ENCODE data around the gene C14orf132.
"Not testable (repeated sequence)": the region's sequence is repeated elsewhere in the genome, so short reads cannot be mapped to it uniquely, and the experiment has no call there.

Gene C14orf132

DNA sequence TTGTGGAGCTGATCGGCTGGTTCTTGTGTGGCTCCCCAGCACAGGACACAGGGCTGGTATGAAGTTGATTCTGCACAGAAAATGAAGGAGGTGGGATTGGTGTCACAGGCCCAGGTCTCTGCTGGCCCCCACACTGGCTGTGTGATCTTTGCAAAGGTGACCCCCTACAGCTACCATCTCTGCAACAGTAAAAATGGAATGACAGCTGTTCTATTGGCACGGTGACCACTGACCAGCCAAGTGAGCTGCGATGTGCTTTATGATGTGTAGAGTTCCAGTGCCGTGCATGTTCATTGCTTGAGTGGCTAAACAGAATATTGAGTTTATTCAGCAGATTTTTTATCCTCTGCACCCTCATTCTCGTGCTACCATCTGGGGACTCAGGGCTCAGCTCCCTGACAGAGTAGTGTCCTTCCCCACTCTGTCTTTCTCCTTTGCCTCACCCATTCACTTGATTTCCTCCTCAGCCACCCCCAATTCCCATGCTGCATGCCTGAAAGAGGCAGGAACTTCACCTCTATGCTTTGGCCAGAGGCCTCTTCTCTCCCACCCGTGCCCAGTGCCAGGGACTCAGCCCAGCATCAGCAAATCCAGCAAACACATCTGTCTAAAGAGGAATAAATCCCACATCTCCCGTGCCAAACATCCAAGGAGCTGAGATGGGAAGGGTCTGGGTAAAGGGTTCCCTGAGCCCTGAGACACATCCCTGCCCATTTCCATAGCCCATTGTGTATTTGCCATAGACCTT is 21.2 kb downstream of the C14orf132 start:
- DNase-seq (ENCODE audit: low read depth) = no peak

DNA sequence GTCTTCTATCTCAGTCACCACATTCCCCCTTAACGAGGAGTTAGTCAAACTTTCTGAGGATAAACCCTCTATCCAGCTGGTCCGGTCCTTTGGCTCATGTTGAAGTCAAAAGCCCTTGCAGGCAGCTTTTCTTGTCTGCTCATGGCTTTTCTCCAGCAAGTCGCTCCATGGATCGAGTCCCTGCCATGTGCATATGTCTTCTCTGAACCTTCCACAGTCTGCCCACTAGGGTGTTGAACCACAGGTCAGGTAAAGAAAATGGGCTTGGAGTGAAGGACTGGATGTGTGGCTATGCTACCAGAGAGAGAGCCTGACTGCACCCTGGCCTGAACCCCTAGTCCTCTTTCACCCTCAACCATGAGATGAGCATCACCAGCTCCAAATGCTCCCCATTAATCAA is 22.8 kb downstream of the C14orf132 start:
- DNase-seq (ENCODE audit: low read depth) = no peak

DNA sequence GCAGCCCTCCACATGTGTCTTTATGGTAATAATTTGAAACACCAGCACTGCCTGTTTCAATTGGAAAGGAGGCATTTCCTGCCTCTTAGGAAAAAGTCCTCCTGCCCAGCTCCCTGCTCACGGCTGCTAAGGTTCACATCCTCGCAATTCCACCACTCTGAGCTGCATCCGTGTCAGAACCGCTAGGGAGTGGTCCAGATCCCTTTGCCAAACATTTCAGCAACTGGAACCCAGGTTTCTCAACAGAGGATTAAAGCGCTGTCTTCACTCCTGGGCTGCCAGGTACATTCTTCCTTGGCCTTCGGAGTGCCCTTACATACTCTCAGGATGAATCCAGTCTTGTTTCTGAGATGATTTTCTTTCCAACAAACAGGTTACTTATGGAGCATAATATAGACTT is 23.3 kb downstream of the C14orf132 start:
- DNase-seq (ENCODE audit: low read depth) = no peak

DNA sequence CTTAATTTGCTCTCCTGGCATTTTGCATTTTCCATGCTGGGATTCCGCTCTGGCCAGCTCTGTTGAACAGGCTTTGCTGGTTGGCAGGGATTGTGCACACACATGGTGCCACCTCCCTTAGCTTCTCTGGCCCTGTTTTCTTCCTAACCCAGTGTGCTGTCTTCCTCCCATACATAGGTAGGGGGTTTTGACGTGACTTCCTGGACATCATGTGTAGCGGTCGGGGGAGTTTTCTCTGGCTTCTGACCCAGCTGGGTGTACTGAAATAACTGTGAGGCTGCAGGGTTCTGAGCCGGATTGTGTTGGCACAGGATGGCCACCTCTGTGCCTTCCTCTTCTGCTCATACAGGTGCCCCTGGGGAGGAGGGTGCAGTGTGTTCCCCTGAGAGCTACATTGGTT is 25.7 kb downstream of the C14orf132 start:
- no peak for DNase-seq (ENCODE audit: low read depth)

DNA sequence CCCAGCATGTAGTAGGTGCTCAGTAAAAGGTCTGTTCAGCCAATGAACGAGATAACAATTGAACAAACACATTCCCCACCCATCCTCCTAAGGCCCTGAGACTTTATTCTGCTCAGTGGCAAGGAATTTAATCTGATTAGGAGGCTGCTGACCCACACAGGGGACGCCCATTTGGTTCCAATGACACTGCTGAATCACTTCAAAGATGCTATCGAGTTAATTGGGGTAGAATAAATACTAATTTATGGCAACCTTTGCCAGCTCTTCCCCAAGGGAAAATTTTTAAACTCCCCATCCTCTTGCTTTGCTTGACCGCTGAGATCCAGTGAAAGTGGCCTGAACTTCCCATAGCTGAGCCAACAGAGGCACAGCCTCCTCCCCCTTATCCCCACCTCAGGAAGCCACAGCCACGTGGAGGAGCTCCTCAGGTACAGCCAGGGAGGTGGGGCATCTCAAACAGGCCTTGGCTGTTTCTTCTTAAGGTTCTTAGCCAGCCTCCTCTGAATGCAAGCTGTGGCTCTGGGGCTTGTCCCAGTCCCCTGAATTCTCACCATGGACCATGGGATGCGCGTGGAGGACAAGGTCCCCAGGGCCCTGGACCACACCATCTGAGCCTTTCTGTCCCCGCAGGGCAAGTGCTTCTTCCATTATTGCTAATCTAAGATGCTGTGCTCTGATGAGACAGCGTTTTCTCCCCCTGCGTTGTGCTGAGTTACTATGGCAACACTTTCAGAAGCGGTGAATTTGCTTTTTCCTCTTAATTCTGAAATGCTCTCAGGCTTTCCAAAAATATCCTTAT is 26.7 kb downstream of the C14orf132 start:
- no peak for DNase-seq (ENCODE audit: low read depth)

DNA sequence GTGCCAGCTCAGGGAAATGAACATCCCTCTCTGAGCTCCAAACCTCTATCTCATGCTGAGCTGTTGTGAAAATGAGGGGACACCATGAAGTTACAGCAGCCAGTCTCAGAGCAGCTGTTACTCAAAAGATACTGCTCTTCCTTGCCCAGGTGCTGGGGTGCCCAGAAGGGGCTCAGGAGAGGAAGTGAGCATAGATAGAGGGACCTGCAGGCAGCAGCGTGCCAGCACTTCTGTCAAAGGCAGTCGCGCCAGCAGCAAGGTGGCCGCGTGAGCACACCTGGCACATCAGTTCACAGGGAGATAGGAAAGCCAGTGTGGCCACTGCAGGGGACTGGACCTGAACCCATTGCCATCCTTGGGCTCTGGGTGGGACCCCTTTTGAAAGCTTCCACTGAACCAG is 27.8 kb downstream of the C14orf132 start:
- DNase-seq (ENCODE audit: low read depth) = no peak

DNA sequence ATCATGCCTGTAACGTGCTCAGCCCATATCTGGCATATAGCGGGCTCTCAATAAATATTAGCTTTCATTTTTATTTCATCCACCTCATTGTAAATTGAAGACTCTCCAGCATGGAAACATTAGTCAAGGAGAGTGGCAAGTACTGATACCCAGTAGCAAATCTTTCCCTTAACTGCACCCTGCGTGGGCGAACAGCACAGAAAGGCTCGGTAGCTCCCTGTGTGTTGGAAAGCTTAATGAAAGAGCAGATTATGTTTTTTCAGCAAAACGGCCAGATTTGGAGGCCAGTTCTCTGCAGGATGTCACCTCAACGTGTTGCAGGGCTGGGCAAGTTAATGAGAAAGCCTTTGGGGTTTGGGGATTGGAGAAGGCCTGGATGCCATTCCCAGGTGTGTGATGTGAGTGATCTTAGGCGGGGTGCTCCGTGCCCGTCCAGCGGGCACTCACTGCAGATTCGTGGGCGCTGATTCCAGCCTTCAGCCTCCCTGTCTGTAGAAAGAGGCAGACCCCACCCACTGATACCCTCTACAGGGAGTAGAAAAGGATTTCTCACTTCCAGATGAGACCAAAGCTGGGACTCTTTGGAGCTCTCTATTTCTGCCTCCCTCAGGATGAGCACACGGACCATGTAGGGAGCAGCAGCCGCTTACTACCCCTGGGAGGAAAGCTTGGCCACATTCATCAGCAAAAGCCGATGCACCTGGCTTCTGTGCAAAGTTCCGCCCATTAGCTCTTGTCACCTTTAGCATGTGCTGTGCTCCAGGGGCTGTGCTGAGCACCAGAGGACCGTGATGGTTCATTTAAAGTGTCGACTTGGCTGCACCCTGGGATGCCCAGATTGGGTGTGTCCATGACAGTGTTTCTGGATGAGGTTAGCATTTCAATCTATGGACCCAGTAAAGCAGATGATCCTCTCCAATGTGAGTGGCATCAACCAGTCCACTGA is 29.1 kb downstream of the C14orf132 start:
- no peak for DNase-seq (ENCODE audit: low read depth)

DNA sequence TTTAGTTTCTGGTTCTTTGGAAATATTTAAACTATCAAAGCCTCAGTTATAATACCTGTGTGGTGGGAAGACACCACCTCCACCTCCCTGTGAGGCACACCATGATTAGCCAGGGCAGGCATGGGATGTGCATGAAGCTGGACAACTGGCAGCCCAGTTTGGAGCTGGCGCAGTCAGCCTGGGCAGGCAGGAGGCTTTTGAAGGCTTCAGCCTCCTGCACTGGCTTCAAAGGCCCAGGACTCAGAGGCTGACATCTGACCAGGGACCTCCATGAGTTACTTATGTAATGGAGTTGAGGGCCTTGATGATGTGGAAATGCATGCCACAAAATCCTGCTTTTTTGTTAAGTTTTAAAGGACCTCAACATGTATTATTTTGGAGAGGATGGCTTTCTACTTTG is 30.3 kb downstream of the C14orf132 start:
- no peak for DNase-seq (ENCODE audit: low read depth)

DNA sequence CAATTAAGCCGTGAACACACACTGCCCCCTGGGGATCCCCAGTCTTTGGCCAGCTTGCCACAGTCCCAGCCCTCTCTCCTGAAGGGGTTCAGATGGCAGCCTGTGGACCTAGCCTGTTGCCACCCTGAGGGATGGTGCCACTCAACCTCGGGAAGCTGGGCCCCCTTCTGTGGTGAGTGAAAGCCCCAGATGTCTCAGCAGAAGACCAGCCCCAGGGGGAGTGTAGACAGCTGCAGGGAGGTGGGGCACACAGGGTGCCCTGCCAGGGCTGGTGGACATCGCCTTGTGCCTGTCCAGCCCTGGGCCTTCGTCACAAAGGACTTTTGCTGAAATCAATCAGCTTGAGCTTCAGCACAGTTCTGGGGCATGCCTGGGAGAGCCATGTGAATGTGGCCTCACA is 32.4 kb downstream of the C14orf132 start:
- DNase-seq (ENCODE audit: low read depth) = no peak

DNA sequence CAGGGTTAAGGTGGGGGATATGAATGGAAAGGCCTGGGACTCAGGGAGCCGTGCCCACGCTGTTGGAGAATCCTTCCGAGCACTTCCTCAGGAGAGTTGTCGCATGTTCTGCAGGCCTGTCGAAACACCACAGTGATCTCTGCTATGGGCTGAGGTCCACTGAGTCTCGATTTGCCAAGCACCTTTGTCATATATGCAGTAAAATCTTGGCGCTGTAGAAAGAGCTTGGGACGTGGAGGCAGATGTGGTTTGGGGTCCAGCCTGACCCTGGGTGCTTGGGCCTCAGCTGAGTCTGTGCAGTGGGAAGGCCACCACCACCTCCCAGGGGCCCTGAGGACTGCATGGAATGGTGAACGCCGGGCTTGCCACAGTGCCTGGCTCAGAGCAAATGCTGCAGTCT is 32.9 kb downstream of the C14orf132 start:
- no peak for DNase-seq (ENCODE audit: low read depth)

DNA sequence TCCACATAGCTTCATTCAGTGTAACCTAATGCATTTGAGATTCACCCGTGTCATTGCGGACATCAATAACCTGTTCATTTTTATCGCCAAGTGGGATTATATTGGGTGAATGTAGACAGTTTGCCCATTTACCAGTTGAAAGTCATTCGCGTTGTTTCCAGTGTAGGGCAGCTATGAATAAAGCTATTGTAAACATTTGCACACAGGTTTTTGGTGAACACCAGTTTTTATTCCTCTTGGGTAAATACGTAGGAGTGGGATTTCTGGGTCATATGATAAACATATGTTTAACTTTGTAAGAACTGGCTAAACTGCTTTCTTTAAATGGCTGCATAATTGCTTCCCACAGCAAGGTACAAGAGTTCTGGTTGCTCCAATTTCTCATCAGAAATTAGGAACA is 33.6 kb downstream of the C14orf132 start:
- no peak for DNase-seq (ENCODE audit: low read depth)

DNA sequence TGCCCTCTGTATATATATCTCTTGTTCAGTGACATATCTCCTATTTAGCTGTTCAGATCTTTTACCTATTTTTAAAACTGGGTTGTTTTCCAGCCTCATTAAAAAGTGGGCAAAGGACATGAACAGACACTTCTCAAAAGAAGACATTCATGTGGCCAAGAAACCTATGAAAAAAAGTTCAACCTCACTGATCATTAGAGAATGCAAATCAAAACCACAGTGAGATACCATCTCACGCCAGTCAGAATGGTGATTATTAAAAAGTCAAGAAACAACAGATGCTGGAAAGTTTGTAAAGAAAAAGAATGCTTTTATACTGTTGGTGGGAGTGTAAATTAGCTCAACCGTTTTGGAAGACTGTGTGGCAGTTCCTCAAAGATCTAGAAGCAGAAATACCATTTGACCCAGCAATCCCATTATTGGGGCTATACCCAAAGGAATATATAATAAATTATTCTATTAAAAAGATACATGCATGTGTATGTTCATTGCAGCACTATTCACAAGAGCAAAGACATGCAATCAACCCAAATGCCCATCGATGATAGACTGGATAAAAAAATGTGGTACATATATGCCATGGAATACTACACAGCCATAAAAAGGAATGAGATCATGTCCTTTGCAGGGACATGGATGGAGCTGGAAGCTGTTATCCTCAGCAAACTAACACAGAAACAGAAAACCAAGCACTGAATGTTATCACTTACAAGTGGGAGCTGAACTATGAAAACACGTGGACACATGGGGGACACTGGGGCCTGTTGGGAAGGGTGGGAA is 34.3 kb downstream of the C14orf132 start:
- not testable (repeated sequence) for DNase-seq (ENCODE audit: low read depth)

DNA sequence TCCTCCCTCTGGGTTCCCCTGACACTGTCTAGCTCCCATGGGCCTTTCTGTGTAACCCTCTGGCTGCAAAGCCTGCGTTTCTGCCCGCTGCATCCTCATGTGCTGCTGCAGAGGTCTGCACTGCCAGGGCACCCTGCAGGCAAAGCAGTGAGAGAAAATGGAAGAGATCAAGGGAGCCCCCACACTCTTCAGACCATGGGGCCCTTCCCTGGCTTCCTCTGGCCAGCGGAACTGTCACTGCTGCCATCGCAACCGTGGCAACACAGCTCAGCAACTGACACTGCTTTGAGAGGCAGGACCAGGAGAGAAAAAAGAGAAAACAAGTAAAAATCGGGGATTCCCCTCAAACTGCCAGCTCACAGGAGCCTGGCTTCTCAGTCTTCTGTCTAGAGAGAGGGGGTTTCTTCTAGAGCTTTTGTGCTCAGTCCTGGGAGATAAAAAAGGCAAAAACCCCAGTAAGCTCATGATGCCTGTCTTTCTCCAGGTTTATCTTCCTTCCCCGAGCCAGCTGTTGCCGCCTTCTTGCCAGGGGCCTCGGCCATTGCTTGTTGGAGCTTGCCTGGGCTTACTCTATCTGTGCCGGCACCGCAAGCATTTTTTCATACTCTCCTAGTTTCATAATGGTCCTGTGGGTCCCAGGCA is 38.9 kb downstream of the C14orf132 start:
- DNase-seq (ENCODE audit: low read depth) = no peak

DNA sequence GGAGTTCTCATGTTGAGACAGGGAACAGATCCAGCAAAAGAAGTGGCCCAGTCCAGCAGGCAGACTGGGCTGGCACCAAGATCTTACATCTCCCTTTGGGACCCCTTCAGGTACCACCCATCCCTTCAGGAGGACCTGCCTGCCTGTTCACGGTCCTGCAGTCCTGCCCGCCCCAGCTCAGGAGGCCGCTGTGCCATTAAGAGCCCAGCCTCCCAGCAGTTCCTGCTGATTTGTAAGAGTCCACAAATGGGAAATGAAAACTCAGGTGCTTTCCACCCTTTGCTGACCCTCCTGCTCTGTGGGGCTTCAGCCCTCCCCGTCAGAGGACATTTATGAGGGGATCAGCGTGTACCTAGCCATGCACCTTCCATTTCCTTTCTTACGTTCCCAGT is 39.5 kb downstream of the C14orf132 start:
- no peak for DNase-seq (ENCODE audit: low read depth)

DNA sequence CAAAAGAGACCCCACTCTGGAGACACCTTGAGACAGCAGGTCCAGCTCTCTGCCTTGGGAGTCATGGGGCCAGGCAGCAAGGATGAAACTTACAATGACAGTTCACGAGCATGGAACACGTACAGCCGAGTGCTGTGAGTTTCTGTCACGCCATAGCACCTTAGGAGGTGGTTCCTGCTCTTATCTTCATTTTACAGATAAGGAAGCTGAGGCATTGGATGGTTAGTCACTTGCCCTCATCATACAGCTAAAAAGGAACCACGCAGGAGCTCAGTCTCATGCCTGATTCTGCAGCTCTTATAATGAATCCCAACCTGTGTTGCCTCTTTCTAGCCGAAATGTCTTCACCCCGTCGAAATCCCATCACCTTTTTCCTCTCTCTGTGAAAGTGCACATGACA is 39.9 kb downstream of the C14orf132 start:
- no peak for DNase-seq (ENCODE audit: low read depth)

DNA sequence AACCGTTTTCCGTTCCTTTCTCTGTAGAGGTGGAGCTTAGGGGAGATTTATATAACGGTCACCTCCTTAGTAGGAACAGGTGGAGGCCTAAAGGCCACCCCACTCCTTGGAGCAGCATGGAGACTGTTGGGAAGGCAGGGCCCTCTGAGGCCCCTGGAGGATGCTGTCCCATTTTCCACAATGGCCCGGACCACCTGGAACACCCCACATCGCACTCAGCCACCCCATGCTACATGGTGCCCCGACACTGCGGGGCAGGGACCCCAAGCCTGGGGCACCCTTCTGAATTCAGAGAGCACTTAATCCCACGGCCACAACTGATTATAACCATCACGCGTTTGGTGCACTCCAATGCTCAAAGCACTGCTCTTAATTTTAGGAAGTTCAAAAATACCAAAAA is 41.4 kb downstream of the C14orf132 start:
- DNase-seq (ENCODE audit: low read depth) = no peak

DNA sequence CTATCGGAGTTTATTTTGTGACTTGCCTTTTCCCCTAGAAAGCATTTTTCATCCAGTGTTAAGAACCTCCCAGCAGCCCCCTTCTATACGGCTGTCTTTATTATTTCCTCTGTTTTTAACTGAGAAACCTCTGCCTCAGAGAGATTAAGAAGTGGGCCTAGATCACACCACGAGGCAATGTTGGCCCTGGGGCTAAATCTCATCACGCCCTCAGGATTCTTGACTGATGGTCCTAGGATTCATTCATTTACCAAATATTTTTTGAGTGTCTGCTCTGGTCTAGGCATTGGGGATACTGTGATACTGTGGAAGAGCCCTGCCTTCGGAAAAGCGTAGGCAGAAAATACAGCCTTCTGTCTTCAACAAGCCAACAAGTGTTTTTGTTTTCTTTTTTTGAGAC is 42.1 kb downstream of the C14orf132 start:
- no peak for DNase-seq (ENCODE audit: low read depth)

DNA sequence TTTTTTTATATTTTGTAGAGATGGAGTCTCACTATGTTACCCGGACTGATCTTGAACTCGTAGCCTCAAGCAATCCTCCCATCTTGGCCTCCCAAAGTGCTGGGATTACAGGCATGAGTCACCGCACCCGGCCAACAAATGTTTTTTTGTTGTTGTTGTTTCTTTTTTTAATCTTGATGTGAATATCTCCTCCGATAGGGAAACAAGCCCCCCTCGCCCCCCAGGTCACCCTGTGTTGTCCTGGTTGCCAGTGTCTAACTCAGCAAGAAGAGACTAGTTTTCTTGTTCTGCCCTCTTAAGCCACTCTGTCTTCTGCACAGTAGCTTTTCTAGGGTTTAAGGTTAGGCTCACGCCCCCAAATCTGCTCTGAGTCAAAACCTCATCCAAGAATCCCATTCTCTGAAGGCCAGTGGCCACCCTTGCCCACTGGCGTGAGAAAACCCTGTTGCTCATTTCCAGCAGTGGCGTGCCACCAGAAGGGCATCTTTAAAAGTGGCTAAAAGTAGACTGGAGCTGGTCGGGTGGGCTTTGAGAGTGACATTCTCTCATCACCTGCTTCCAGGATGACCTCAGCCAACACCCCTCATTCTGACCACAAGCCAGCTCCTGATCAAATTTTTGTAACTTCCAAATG is 42.7 kb downstream of the C14orf132 start:
- no peak for DNase-seq (ENCODE audit: low read depth)

DNA sequence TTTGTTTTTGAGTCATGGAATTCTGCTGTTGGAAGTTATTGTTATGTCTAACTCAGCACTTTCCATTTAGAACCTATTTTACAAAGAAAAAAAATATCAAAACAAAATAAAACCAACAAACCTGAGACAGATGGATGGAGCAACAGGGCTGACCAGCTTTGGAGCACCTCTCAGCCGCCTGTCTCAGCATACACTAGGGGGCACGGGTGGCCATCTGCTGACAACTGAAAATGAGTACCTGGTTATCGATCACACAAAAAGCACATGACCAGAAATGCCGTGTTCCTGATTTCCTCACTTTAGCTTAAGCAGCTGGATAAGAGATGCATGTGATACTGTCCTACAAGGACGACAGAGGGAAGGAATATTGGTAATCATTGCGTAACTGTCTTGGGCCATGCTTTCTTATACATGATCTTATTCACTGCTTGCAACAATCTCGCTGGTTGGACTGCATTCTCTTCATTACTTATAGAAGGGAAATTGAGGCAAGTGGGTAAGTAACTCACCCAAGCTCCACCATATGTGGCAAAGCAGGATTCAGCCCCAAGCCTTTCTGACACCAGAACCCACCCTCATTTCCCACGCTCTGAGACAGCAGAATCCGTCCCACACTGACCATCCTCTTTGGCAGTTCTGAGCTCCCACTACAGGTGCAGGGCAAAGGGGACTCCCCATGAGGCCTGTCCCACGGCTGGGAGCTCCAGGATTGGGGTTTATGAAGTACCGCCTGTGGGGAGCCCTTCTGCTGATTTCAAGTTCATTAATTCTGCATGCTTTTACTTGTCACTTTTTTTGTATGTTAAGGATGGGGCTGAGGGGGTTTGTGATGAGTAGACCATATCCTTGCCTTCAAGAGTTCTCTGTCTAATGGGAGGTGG is 43.5 kb downstream of the C14orf132 start:
- DNase-seq (ENCODE audit: low read depth) = no peak
